D721Med (cell line): ENCODE data around the gene KCNA10.

ENCODE experiments used
- DNase-seq: peaks from one replicate; pipeline ENCODE4 v3.0.0; 2011; ENCODE audit warnings: low spot score; ENCODE audit not compliant: insufficient read length
- FAIRE-seq: peaks from 2 replicates; lab custom pipeline; 2011; peaks lifted over from hg19 to GRCh38; lab: Jason Lieb, UNC
- CTCF ChIP-seq: IDR thresholded peaks from 2 replicates; pipeline ENCODE4 v1.5.1; 2012; ENCODE audit warnings: mild to moderate bottlenecking, control low read depth; ENCODE audit not compliant: insufficient read depth; ENCODE audit errors: missing control alignments

The KCNA10 gene

GRCh38 chr1:110493059-110493699, 25.8 kb downstream of the KCNA10 start:
- DNase-seq (no peak), FAIRE-seq (no peak)
- TF ChIP-seq CTCF = no peak

GRCh38 chr1:110492573-110492972, 26.4 kb downstream of the KCNA10 start:
- DNase-seq (no peak), FAIRE-seq (no peak)
- no peak for TF ChIP-seq CTCF

GRCh38 chr1:110490791-110491451, 28.1 kb downstream of the KCNA10 start:
- no peak for TF ChIP-seq CTCF
- no peak for FAIRE-seq

DNA sequence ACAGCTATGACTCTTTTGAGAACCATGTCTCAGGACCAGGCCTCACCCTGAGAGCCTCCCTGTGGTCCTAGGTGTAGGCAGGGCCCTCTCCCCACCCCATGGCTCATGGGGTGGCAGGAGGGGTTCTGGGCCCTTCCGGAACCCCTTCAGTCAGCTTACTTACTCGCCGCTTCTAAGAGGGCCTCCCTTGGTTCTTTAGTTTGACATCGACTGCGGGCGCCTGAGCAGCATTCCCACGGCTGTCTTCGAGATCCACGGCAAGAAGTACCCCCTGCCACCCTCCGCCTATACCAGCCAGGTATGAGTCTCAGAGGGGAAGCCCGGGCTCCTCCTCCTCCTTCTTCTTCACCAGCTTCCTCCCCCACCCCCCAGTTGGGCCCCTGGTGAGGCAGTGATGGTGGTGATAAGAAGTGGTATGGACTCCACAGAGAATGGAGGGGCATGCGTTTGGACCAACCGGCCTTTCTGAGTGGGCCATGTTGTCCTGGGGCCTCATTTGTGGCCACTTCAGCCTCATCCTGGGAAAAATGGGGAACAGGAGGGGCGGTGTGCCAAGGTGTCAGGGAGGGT, 28.9 kb downstream of the KCNA10 start:
- no peak for TF ChIP-seq CTCF
- DNase-seq (no peak), FAIRE-seq (no peak)

More at GRCh38 chr1:110490791-110491451, 28.1 kb downstream of the KCNA10 start:
- DNase-seq = no peak

DNA sequence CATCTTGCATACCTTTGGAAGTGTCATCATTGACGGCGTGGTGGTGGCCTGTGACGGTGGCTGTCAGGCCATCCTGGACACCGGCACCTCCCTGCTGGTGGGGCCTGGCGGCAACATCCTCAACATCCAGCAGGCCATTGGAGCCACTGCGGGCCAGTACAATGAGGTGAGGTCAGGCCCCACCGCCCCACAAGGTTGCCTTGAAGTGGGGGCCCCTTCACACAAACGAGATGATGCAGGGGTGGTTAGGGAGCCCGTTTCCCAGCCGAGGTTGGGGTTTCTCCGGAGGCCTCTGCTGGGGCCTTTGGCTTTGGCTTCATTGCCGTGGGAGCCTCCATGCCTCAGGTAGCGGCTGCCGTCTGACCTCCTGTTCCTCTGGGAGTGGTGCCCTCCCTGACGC, 29.6 kb downstream of the KCNA10 start:
- TF ChIP-seq CTCF = no peak
- no peak for FAIRE-seq
- DNase-seq = no peak

GRCh38 chr1:110488867-110489266, 30.1 kb downstream of the KCNA10 start:
- no peak for FAIRE-seq
- TF ChIP-seq CTCF = no peak
- DNase-seq = no peak

- no peak for TF ChIP-seq CTCF
- DNase-seq (no peak), FAIRE-seq (no peak)
Observed at GRCh38 chr1:110488161-110488560, 30.8 kb downstream of the KCNA10 start.
